Vagina (tissue), 2 donors: ENCODE results near the gene SIAH3. TPM values are rescaled to one million over a fixed set of nuclear protein-coding genes. Genes with fewer than 3 reads are reported as not detected.

Experiments
- DNase-seq, 2 donors: peaks; one replicate each; pipeline ENCODE4 v3.0.0-alpha.2; 2017; ENCODE audit errors: extremely low spot score in 2 of 2
- H3K27ac ChIP-seq: fragments of 200-600 bp; sonication (generic); one replicate; pipeline ENCODE4 v1.5.1; 2019
- H3K27me3 ChIP-seq: fragments of 200-600 bp; sonication (generic); one replicate; pipeline ENCODE4 v1.5.1; 2019
- H3K36me3 ChIP-seq, 2 donors: fragments of 200-600 bp; sonication (generic); one replicate each; pipeline ENCODE4 v1.5.1; 2017 to 2019
- H3K4me1 ChIP-seq: fragments of 200-600 bp; sonication (generic); one replicate; pipeline ENCODE4 v1.5.1; 2019
- H3K4me3 ChIP-seq, 2 donors: fragments of 200-600 bp; sonication (generic); 1 replicate in 1 of 2; 2 replicates in 1 of 2; pipeline ENCODE4 v1.5.1; 2016 to 2019
- H3K9me3 ChIP-seq: fragments of 200-600 bp; sonication (generic); one replicate; pipeline ENCODE4 v1.5.1; 2019
- POLR2A ChIP-seq, 2 donors: fragments of 450-650 bp; IDR thresholded peaks; one replicate each; pipeline ENCODE4 v1.6.1; 2017; ENCODE audit warnings: antibody characterized with exemption in 2 of 2, mild to moderate bottlenecking in 2 of 2, moderate library complexity in 2 of 2
- POLR2AphosphoS5 ChIP-seq, 2 donors: sonication (generic); formaldehyde crosslinking; IDR thresholded peaks; one replicate each; pipeline ENCODE4 v1.9.0; 2017; ENCODE audit warnings: antibody characterized with exemption in 2 of 2, mild to moderate bottlenecking in 2 of 2, low read depth in 1 of 2; ENCODE audit not compliant: insufficient read depth in 1 of 2
- intact Hi-C: fragments of 100-400 bp; cut with DNase I; formaldehyde crosslinking; loops from one replicate; pipeline ENCODE4 v1.15.1; 2023
- total RNA-seq: library from RNA; depleted of rRNA; stranded (reverse); fragments of >200 nt; gene quantifications from one replicate; pipeline ENCODE4 v1.2.3, GENCODE V29; 2016
- TF ChIP-seq, protein P1 (sequence below), 3 experiments: fragments of 450-650 bp in 2 of 3; fragments of 200-600 bp in 1 of 3; sonication (generic) in 1 of 3; IDR thresholded peaks; one replicate each; pipeline ENCODE4 v1.5.1; 2017 to 2019; ENCODE audit warnings: antibody characterized with exemption in 3 of 3, mild to moderate bottlenecking in 2 of 3, moderate library complexity in 2 of 3

Gene SIAH3
- total RNA-seq, 1 donor from 2014 or later = not detected

DNA sequence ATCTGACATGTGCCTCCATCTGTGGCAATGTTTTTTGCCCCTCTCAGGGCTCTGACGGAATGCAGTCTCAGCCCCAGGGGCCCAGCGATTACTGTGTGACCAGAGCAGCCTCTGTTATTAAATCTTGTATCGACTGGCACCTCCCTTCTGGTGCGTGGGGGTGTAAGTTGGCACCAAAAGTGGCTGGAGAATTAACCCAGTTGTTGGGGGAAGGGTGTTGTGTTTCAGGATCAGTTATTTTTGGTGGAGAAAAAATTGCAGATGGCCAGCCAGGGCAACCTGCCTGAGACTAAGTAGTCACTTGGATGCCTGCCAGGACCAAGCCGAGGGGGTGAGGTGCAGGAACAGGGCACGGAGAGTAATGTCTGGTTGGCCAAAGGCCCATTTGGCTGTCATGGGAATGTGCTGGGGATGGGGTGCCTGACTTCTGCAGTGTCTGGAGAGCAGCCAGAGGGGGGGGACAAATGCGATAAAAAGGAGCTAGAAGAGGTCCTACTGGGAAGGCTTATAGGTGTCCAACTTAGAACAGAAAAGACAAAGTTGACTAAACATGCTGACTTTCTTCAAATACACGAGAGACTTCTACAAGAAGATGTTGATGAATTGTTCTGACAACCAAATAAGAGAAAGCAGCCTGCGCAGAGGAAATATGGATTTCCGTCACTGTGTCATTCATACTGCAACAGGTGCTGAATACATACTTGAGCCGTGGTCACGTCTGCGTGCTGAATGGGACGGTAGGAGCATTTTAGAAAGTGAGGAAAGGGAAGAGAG is 69.8 kb downstream of the SIAH3 start:
- intact Hi-C loops = no loop called here
- Histone ChIP-seq H3K9me3 (no peaks in the 10 kb centered on the region), H3K4me3 (no peak overlapping the region), H3K4me1 (peaks cover 8% of the 10 kb centered on the region), H3K36me3 (no peaks in the 10 kb centered on the region), H3K27ac (no peak overlapping the region), H3K27me3 (no peaks in the 10 kb centered on the region)
- TF ChIP-seq POLR2A (IDR thresholded peaks at IDR 0.05) = no peak
- TF ChIP-seq POLR2AphosphoS5 (IDR thresholded peaks at IDR 0.05; ENCODE audit: insufficient read depth in 1 of 2, low read depth in 1 of 2) = no peak
- TF ChIP-seq, protein P1, sequence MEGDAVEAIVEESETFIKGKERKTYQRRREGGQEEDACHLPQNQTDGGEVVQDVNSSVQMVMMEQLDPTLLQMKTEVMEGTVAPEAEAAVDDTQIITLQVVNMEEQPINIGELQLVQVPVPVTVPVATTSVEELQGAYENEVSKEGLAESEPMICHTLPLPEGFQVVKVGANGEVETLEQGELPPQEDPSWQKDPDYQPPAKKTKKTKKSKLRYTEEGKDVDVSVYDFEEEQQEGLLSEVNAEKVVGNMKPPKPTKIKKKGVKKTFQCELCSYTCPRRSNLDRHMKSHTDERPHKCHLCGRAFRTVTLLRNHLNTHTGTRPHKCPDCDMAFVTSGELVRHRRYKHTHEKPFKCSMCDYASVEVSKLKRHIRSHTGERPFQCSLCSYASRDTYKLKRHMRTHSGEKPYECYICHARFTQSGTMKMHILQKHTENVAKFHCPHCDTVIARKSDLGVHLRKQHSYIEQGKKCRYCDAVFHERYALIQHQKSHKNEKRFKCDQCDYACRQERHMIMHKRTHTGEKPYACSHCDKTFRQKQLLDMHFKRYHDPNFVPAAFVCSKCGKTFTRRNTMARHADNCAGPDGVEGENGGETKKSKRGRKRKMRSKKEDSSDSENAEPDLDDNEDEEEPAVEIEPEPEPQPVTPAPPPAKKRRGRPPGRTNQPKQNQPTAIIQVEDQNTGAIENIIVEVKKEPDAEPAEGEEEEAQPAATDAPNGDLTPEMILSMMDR (IDR thresholded peaks at IDR 0.05) = no peak
- DNase-seq = no peak

DNA sequence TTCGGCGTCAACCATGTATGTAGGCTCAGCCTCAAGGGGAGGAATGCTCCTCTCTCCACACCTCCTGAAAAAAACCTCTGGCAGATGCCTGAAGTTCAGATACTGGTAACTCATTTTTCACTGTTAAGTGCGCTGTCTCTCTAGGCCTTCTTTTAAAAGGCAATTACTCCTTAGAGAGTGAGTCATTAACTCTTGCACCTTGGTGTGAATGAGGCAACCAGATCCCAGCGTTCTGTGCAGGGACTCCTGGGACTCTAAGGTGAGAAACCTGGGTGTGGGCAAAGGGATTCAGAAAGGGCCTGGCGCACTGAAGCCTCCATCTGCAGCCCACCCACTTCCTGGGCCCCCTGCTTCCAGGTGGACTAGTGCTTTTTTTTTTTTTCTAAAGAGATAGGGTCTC is 71.7 kb downstream of the SIAH3 start:
- intact Hi-C loops = no loop called here
- TF ChIP-seq, protein P1 (IDR thresholded peaks at IDR 0.05) = no peak
- TF ChIP-seq POLR2A (IDR thresholded peaks at IDR 0.05) (no peak), POLR2AphosphoS5 (IDR thresholded peaks at IDR 0.05; ENCODE audit: insufficient read depth in 1 of 2, low read depth in 1 of 2) (no peak)
- Histone ChIP-seq H3K36me3 (no peaks in the 10 kb centered on the region), H3K4me1 (peaks cover 8% of the 10 kb centered on the region), H3K27ac (no peak overlapping the region), H3K9me3 (no peaks in the 10 kb centered on the region), H3K27me3 (no peaks in the 10 kb centered on the region), H3K4me3 (no peak overlapping the region)
- DNase-seq = no peak

DNA sequence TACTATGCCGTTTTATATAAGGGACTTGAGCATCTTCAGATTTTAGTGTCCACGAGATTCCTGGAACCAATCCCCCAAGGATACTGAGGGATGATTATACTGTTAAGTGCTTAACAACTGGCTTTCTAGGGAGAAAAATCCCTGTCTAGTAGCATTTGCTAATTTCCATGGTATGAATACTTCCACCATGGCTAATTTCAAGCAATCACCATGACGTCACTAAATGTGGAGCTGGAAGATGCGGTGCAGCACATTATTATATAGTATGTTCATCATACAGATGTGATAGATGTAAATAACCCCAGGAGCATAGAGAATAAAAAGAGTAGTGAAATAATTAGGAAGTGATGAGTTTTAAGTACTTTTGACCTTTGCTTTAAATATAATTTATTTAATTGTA is 72.7 kb downstream of the SIAH3 start:
- DNase-seq = no peak
- Histone ChIP-seq H3K36me3 (no peaks in the 10 kb centered on the region), H3K4me3 (no peak overlapping the region), H3K9me3 (no peaks in the 10 kb centered on the region), H3K4me1 (peaks cover 8% of the 10 kb centered on the region), H3K27me3 (no peaks in the 10 kb centered on the region), H3K27ac (no peak overlapping the region)
- intact Hi-C loops = no loop called here
- no peak for TF ChIP-seq POLR2AphosphoS5 (IDR thresholded peaks at IDR 0.05; ENCODE audit: insufficient read depth in 1 of 2, low read depth in 1 of 2)
- TF ChIP-seq, protein P1 (IDR thresholded peaks at IDR 0.05) = no peak
- no peak for TF ChIP-seq POLR2A (IDR thresholded peaks at IDR 0.05)

DNA sequence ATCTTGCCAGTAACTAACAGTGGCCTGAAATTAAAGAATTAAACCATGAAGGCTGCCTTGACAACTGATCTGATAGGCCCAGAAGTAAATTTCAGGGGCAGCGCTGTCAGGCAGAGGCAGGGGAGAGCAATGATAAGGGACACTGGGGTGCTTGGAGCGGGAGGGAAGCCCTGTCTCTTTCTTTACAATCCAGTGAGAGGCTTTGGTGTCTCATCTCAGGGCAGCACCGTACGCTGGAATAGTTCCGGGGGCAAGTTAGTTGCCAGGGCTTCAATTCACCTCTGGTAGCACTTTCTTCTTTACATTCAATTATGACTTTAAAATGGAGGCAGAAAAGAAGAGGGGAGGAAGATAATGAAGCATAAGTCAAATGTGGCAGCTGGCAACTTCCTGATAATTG is 74.8 kb downstream of the SIAH3 start:
- no peak overlapping the region for H3K4me3 ChIP-seq
- no peak for TF ChIP-seq POLR2AphosphoS5 (IDR thresholded peaks at IDR 0.05; ENCODE audit: insufficient read depth in 1 of 2, low read depth in 1 of 2)
- TF ChIP-seq, protein P1 (IDR thresholded peaks at IDR 0.05) = no peak
- TF ChIP-seq POLR2A (IDR thresholded peaks at IDR 0.05) = no peak
- H3K27ac ChIP-seq = no peak overlapping the region
- H3K9me3 ChIP-seq = no peaks in the 10 kb centered on the region
- no peak for DNase-seq
- H3K4me1 ChIP-seq = peaks cover 4% of the 10 kb centered on the region
- no peaks in the 10 kb centered on the region for H3K36me3 ChIP-seq
- H3K27me3 ChIP-seq = no peaks in the 10 kb centered on the region
- intact Hi-C loops = no loop called here

DNA sequence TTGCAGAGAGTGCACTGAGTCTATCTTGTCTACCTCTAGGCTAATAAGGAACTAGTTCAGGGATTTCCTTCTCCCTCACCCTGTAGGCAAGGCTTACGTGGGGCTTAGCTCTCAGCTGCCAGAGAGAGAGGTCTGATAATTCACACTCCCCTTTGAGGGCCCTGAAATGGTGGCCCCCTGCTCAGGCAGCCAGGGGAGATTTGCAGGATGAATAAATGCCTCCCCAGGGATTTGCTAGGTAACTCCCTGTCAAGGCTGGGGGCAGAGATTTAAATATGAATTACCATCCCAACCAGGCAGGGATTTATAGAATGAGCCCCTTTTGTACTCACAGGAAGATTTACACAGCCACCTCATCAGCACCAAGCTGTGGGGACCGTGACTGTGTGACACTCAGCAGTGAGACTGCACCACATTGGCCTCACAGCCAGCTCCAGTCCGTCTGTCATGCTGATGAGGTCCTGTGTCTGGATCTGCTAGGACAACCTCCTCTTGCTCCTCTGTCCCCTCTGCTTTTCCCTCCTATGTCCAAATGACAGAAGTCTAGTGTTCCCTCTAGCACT is 76.1 kb downstream of the SIAH3 start:
- Histone ChIP-seq H3K9me3 (no peaks in the 10 kb centered on the region), H3K36me3 (no peaks in the 10 kb centered on the region), H3K4me1 (no peaks in the 10 kb centered on the region), H3K27me3 (no peaks in the 10 kb centered on the region), H3K4me3 (no peak overlapping the region), H3K27ac (no peak overlapping the region)
- intact Hi-C loops = no loop called here
- TF ChIP-seq POLR2A (IDR thresholded peaks at IDR 0.05) = no peak
- TF ChIP-seq POLR2AphosphoS5 (IDR thresholded peaks at IDR 0.05; ENCODE audit: insufficient read depth in 1 of 2, low read depth in 1 of 2) = no peak
- TF ChIP-seq, protein P1 (IDR thresholded peaks at IDR 0.05) = no peak
- no peak for DNase-seq
